CD4-positive, alpha-beta T cell treated with Interleukin-17A for 1 hour (primary cell): ENCODE measurements around the gene SLF2.

Source experiments
- DNase-seq: peaks from one replicate; pipeline ENCODE4 v3.0.0-alpha.2; 2020

SLF2 gene

DNA sequence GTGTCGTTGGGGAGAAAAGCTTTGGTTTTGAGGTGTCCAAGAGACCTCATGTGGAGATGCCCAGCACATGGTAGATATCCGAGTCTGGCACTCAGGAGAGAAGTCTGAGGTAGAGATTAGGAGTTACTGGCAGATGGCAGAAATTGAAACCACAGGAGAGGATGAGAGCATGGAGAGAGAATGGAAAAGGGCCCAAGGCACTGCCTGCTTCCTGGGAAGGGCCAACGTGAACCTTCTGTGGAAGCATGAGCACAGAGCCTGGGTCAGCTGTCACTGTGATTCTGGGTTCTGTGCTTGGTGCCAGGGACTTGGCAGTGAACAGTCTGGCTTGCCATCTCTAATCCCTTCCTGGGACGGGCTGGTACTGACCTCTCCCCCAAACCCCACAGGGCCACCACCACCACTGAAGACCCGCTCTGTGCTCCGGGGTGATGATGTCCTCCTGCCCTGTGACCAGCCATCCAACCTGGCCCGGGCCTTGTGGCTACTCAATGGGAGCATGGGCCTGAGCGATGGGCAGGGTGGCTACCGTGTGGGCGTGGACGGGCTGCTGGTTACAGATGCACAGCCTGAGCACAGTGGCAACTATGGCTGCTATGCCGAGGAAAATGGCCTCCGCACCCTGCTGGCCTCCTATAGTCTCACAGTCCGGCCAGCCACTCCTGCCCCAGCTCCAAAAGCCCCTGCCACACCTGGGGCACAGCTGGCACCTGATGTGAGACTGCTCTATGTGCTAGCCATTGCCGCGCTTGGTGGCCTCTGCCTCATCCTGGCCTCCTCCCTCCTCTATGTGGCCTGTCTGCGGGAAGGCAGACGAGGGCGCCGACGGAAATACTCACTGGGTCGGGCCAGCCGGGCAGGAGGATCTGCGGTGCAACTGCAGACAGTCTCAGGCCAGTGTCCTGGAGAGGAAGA lies 70.4 kb downstream of the SLF2 start:
- no peak for DNase-seq

DNA sequence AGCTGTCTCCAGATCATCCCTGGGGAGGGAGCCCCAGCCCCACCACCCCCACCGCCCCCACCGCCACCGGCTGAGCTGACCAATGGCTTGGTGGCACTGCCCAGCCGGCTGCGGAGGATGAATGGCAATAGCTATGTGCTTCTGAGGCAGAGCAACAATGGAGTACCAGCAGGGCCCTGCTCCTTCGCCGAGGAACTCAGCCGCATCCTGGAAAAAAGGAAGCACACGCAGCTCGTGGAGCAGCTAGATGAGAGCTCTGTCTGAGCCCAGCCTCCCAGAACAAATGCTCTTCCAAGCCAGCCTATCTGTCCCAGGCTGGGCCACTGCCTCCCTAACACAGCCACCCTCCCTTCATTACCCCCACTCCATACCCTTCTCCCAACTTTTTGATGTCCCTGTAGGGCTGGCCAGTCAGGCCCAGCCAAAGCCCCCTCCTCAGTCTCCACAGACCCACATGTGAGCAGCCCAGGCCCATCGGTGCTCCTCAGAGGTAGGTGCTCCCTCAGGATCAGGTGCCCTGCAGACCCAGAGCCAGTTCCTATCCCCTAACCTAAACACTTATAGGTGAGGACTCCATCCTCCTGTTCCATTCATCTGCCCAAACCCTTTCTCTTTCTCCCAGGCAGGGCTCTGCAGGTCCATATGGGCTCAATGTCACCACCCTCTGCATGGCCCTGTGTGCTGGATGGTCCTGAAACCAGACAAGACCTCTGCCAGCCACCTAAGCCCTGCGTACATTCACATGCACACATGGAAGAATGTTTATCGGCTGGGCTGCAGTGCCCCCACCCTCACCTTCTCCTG lies 71.3 kb downstream of the SLF2 start:
- no peak for DNase-seq

DNA sequence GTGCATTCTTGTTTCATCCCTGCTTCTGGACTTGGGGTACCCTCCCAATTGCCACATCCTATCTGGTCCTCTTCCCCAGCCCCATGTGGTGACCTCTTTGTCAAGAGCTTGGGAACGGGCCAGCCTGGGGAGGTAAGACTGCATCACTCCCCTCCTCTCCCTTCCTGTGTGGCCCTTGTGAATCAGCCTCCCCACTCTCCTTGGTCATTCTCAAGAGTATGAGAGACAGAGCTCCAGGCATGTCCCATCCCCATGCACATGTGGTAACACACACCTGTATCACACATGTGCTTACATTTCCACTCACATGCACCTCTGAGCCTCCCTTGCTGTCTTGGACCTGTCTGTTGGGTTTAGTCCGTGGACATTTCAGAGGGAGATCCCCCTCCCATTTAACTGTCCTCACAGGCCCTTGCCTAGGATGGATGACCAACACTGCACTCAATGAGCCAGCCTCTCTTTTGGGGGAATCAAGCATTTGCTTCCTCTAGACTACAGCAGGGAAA lies 72.0 kb downstream of the SLF2 start:
- no peak for DNase-seq

DNA sequence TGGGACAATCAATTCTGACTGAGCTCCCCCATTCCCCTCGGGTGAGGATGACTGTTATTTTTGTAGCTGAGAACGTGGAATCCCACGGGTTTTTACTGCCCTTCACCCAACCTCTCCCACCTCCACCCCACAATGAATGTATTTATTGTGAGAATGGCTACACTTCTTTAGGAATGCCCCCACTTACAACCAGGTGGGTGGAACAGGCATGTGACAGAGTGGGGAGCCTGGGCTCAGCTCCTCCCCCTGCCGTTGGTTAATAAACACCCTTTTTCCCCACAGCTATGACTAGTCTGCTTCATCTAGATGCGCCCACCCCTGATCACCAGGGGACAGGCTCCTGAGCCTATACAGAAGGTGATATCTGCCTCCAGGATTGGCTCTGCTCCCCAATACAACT lies 72.6 kb downstream of the SLF2 start:
- DNase-seq, result no peak

DNA sequence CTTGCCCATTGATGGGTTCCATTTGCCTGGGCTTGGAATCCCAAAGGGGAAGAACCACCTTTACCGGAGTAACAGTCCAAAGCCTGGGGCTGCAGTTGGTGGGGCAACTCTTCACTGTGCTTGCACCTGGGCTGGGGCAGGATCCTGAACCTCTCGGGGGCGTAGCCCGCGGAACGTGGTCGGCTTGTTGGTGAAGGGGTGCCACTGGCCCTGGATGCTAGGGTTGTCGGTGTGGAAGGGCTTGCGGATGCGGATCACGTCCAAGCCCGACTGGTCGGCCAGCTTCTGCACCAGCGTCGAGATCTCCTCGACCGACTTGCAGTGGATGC lies 73.8 kb downstream of the SLF2 start:
- no peak for DNase-seq

DNA sequence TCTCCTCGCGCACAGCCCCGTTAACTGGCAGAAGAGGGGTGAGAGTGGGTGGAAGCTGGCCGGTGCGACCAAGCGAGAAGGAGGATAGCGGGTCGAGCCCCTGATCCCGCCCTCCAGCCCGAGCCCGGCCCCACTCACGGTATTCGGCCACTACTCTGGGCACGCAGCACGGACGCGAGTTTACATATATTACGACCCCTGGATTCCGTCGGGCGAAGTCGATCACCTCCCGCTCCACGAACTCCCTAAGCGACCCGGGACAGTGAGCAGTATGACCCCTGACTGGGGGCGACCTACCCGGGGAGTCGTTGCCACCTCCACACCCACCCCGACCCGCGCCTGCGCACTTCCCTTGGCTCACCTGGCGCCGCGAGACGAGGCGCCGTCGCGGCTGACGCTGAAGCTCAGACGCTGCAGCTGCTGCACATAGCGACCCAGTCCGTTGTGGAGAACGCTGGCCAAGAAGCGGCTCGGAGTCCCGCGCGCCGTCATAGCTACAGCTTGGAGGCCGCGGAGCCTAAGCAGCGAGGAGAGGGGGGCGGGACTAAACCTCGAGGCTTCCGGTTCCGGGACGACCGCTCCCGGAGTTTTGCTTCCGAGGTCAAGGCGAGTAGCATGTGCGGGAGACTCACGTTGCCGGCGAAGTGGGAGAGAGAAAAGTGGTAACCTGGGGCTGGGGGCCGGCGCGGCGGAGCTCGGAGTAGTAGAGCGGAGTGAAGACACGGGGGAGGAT lies 74.4 kb downstream of the SLF2 start, which contains the start of the genes MRPL43 and TWNK:
TSS of gene MRPL43 (minus strand) at position 546 of the 733 bp plus-strand sequence. CDS start at position 492, 54 bp downstream.
TSS of gene TWNK (plus strand) at position 592 of the 733 bp plus-strand sequence. CDS start 668 bp downstream, outside the sequence.
- peak; percentile 86 for DNase-seq

DNA sequence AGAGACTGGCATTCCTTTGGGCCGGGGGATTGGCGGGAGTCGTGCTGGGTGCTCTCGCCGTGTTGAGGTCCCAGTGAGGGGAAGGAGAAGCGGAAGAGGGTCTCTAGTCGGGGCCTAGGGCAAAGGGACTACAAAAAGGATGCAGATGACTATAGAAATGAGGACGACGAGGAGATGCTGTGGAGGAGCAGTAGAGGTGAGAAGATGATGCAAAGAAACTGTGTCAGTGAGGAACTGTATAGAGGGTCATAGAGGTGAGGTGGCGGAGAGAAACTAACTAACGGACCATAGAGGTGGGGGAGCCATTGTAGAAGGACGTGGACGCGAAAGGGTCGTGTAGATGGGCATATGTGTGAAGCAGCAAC lies 74.9 kb downstream of the SLF2 start:
- DNase-seq, result no peak

DNA sequence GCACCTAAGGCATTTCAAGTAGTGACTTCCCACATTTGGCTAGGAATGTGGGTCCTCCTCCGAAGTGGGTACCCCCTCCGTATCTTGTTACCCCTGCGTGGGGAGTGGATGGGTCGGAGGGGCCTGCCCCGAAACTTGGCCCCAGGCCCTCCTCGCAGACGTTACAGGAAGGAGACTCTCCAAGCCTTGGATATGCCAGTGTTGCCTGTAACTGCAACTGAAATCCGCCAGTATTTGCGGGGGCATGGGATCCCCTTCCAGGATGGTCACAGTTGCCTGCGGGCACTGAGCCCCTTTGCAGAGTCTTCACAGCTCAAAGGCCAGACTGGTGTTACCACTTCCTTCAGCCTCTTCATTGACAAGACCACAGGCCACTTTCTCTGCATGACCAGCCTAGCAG lies 75.4 kb downstream of the SLF2 start:
- DNase-seq, result no peak

DNA sequence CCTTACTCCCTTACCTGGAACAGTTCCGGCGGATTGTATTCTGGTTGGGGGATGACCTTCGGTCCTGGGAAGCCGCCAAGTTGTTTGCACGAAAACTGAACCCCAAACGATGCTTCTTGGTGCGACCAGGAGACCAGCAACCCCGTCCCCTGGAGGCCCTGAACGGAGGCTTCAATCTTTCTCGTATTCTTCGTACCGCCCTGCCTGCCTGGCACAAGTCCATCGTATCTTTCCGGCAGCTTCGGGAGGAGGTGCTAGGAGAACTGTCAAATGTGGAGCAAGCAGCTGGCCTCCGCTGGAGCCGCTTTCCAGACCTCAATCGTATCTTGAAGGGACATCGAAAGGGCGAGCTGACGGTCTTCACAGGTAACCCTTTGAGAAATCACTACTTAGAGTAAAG lies 76.3 kb downstream of the SLF2 start:
- DNase-seq, result no peak

DNA sequence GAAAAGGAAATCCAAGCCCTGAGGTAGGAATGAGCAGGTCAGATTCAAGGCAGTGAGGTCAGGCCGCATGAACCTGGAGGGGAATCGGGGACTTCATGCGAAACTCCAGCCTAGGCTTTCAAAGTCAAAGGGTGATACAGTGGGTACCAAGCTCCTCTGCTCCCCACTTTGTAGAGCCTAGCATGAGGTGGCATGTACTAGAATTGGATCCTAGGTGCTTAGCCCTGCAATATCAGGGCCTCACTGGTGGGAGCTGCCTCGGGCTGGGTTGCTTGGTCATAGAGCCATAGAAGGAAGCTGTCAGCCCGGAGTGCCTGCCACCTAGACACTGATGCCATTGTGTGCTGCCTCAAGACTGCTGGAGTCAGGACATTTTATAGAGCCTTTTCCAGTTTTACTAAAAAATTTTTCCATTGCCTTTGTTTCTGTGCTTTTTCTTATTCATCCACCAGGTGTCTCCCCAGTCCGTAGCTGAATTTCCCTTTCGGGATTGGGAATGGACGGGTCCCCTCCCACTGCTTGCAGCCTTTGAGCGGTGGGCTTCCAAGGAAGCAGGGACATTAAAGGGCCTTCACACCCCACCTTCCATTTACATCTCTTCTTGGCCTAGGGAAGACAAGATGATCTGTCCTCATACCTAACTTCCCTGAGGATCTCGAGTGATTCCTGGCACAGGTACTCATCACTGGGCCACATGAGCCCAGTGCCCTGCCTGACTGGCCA lies 81.4 kb downstream of the SLF2 start:
- no peak for DNase-seq

DNA sequence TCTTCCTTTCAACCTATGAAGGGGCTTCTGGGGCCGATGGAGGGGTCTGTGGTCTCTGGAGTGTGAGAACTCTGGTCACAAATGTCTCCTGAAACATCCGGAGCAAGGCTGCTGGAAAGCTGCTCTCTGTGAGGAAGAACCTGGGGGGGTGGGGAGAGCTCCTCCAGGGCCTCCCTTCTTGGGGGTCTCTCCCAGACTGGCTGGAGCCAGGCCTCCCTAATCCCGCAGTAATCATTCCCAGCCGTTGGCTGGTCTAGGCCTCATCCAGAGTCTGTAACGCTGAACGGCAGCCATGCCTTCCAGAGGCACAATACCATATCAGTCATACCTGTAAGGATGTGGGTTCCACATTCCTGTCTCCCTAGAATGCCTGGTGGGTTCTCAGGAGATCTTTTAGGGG lies 82.4 kb downstream of the SLF2 start:
- DNase-seq, result no peak

DNA sequence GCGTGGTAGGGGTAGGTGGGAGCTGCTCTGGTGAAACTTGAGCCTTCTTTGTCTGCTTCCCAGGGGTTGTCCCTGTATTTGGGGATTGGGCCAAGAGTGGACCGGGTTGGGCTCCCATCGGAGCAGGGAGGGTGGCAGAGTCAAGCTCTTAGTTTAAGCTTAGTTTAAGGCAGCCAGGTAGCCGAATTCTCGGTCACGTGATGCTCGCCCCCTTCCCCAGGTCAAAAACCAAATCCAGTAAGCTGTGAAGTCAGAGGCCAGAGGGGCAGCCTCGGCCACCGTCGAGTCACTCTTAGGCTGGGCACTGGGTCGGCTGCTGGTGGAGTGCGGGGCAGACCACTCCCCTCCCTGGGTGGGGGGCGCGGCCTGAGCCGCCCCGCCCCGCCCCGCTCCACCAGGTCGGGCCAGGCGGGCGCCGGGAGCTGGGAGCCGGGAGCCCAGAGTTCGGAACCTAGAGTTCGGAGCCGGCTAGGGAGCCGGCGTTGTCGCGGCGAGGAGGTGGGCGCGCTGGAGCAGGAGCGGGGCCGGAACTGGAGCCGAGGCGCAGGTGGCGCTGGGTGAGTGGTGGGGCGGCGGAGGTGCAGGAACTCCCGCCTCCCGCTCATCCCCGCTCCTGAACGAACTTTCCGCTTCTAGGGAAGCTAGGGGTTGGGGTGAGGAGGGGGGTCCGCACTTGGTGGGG lies 84.1 kb downstream of the SLF2 start:
- DNase-seq, result peak; percentile 34

DNA sequence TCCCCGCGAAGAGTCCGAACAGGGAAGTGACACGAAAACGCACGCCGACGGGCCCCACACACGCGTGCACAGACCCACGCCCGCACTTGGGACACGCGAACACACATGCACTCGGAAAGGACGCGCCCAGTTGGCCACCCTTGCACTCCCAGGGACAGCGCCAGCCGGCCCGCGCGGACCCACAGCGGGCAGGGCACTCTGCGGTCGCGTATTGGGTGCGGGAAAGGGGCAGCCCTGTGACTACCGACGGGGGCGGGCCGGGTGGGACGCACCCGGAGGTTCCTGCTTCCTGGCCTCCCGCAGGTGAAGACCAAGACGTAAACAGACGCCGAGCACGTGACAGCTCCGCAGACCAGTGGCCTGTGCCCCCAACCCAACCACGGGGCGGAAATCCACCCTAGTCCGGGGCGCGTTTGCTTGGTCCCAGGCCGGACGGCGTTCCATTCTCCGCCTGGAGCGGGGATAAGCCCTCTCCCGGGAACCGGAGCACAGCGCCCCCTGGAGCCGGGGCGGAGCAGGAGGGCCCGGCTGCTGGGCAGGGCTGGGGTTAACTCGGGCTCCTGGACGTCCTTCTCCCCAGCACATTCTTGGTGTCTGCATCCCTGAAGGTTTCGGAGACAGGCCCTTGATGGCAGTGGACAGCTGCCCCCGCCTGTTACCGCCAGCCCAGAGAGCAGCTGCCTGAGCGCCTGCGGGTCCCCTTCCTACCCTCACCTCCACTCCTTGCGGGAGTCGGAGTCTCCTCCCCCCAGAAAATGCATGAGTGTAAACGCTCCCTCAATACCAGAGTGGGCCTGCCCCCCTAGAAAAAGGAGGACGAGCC lies 84.8 kb downstream of the SLF2 start:
- DNase-seq, result peak; percentile 71

DNA sequence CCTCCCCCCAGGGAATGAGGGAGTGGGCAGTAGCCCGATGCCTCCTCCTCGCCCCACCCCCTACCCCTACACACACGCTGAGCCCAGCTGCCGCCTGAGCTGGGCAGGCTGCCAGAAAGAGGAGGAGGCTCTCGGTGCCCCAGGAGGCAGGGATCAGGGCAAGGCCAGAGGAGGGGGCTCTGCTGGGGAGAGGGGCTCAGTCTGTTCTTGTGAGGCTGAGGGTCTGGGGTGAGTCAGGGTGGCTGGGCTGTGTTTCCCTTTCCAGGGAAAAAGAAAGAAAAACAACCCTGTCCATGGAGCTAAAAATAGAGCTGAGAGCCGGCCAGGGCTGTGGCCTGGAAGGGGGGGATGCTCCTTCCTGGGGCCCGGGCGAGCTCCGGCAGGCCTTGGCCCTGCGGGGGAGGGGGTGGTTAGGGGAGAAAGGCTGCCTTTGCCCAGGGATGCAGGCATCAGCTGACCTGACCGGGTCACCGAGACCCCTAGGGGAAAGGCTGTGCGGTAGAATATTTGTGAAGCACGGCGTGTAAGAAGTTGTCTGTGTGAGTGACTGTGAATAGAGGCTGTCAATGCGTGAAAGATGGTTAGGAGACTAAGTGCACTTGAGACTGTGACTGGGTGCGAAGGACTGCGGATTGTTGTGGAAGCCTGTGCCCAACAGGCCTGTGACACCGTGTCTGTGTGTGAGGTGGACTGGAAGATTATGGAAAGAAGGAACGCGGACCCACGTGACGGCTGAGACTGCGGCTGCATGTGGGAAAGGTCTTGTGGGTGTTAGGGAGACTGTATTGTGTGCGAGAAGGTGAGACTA lies 85.6 kb downstream of the SLF2 start:
- DNase-seq, result peak; percentile 61

DNA sequence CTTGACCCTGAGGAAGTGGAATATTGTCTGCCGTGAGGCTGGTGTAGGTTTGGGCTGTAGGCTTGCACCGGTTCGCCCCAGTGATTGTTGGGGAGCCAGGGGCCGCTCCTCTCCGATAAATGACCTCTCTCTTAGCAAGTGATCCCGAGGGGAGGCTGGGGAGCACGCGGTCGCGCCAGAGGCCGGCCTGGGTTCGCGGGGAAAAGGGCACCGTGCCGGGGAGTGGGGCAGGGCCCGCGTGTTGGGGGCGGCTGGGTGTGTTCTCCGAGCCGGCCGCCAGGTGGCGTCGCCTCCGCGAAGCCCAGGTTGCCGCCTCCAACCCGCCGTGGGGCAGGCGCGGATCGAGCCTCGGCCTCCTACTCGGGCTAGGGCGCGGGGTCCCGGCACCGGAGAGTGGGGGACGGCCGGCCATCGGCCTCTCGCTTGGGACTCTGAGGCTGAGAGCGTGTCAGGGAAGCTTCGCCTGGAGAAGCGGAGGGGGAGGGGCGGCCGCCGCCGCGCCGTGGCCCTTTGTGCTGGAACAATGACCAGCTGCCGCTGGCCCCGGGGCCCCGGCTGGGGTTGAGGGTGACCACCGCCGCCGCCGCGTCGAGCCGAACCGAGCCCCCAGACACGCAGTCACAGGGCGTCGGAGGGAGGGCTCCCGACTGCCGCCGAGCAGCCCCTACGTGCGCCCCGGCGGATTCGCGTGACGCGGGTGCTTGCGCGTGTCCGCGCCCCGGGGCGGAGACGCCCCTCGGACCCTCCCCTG lies 86.4 kb downstream of the SLF2 start:
- DNase-seq, result peak; percentile 78

DNA sequence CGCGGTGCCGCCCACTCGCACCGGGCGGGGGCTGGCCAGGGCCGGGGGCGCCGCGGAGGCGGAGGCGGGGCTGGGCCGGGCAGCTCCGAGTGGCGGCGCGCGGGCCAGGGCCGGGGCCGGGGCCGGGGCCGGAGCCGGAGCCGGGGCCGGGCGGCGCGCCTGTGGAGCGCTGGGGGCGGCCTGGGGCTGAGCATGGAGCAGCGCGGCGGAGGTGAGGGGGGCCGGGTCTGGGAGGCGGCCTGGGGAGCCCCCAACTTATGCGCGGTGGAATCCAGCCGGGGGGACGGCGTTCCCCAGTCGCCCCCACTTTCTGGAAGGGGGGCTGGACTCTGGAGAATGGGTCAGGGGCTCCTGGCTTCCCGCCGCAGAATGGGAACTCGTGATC lies 87.0 kb downstream of the SLF2 start, which contains the start of gene LZTS2:
TSS of gene LZTS2 (plus strand) at position 67 of the 385 bp plus-strand sequence. CDS start 2,731 bp downstream, outside the sequence.
- no peak for DNase-seq

DNA sequence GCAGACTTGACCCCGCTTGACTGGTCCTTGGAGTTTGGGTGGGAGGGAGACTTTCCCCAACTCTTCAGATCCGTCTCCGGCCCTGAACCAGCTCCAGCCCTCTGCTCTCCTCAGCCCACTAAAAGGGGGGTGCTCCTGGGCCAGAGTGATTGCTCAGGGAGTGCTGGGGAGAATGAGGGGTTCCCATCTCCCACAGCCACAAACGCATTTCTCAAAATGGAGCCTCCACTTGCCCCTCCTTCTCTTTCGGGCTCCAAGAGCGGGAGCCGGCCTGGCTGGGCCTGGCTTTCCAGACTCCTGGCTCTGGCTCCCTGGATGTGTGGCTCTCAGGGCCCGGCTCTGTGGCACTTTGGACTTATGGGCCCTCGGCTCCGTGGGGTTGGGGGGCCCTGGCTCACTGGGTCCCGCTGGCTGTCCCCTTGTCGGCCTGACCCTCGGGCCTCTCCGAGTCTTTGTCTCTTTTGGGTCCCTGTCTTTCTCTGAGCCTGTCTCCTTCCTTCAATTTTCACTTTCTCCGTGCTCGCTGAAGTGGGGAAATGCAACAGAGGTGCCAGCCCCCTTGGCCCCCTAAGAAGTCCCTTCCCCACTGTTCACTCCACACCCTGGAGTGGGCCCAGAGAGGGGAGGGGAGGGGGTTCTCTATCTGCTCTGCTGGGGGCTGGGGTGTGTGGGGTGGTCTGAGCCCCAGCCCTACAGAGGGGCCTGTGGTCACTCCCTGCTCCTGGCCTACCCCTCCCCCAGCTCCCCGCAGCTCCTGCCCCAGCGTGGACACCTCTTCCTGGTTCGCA lies 87.6 kb downstream of the SLF2 start:
- DNase-seq, result no peak
